BE2C (cell line): Measurements from ENCODE around the gene KCTD11.

Experiments
- DNase-seq: peaks from one replicate; pipeline ENCODE4 v3.0.0-alpha.2; 2020
- H3K27me3 ChIP-seq: fragments of 250-450 bp; sonication (Bioruptor Pico); 2 replicates; pipeline ENCODE4 v1.5.1; 2020; ENCODE audit warnings: mild to moderate bottlenecking
- H3K36me3 ChIP-seq: fragments of 250-450 bp; sonication (Bioruptor Pico); 2 replicates; pipeline ENCODE4 v1.5.1; 2020; ENCODE audit warnings: mild to moderate bottlenecking
- H3K4me1 ChIP-seq: fragments of 250-450 bp; sonication (Bioruptor Pico); 2 replicates; pipeline ENCODE4 v1.5.1; 2020
- H3K4me3 ChIP-seq: 2 replicates; pipeline ENCODE4 v1.5.1; 2011; ENCODE audit warnings: low read depth, low read length
- H3K9me3 ChIP-seq: fragments of 250-450 bp; sonication (Bioruptor Pico); 2 replicates; pipeline ENCODE4 v1.5.1; 2020
- CTCF ChIP-seq: IDR thresholded peaks from 2 replicates; pipeline ENCODE4 v1.5.1; 2012; ENCODE audit warnings: mild to moderate bottlenecking, low read depth, low read length

The KCTD11 gene

GRCh38 chr17:7341842-7342241, 10.1 kb upstream of the KCTD11 start:
- Histone ChIP-seq H3K4me1 (no peaks in the 10 kb centered on the region), H3K27me3 (peaks cover 4% of the 10 kb centered on the region; the same call in 1 of the 2 replicates), H3K9me3 (no peaks in the 10 kb centered on the region), H3K4me3 (no peak overlapping the region), H3K36me3 (no peaks in the 10 kb centered on the region)
- DNase-seq: no peak
- TF ChIP-seq CTCF: no peak

GRCh38 chr17:7343250-7343649, 8.7 kb upstream of the KCTD11 start:
- DNase-seq: no peak
- peaks cover 4% of the 10 kb centered on the region; the same call in 1 of the 2 replicates for H3K27me3 ChIP-seq
- H3K9me3 ChIP-seq: no peaks in the 10 kb centered on the region
- no peak overlapping the region for H3K4me3 ChIP-seq
- no peak for TF ChIP-seq CTCF
- no peaks in the 10 kb centered on the region for H3K36me3 ChIP-seq
- no peaks in the 10 kb centered on the region for H3K4me1 ChIP-seq

GRCh38 chr17:7346761-7347614, 5.0 kb upstream of the KCTD11 start:
- Histone ChIP-seq H3K4me3 (no peak overlapping the region), H3K27me3 (no peaks in the 10 kb centered on the region; the same call in 1 of the 2 replicates)
- no peak for TF ChIP-seq CTCF

GRCh38 chr17:7347630-7348477, 4.1 kb upstream of the KCTD11 start:
- Histone ChIP-seq H3K9me3 (no peaks in the 10 kb centered on the region), H3K4me3 (no peak overlapping the region)
- DNase-seq: no peak

More at GRCh38 chr17:7346761-7347614, 5.0 kb upstream of the KCTD11 start:
- H3K4me1 ChIP-seq: 0 out of 2 replicates have a peak, but pooled peaks cover 2% of the 10 kb centered on the region
- DNase-seq: no peak
- H3K9me3 ChIP-seq: no peaks in the 10 kb centered on the region
- no peaks in the 10 kb centered on the region for H3K36me3 ChIP-seq

GRCh38 chr17:7348478-7349242, 3.3 kb upstream of the KCTD11 start:
- Histone ChIP-seq H3K27me3 (no peaks in the 10 kb centered on the region), H3K36me3 (no peaks in the 10 kb centered on the region), H3K4me3 (no peak overlapping the region), H3K9me3 (no peaks in the 10 kb centered on the region), H3K4me1 (0 out of 2 replicates have a peak, but pooled peaks cover 2% of the 10 kb centered on the region)
- TF ChIP-seq CTCF: no peak
- no peak for DNase-seq

More at GRCh38 chr17:7347630-7348477, 4.1 kb upstream of the KCTD11 start:
- Histone ChIP-seq H3K27me3 (no peaks in the 10 kb centered on the region), H3K36me3 (no peaks in the 10 kb centered on the region), H3K4me1 (0 out of 2 replicates have a peak, but pooled peaks cover 2% of the 10 kb centered on the region)
- no peak for TF ChIP-seq CTCF
